ENCODE results near the gene AIPL1.
"Not testable (repeated sequence)": the region's sequence is repeated elsewhere in the genome, so short reads cannot be mapped to it uniquely, and the experiment has no call there.

Gene AIPL1

GRCh38 chr17:6435051-6435450 is at the start of gene AIPL1:
Gene AIPL1, minus strand, starts transcription at chr17:6435121. Its CDS starts 17 bp downstream, at chr17:6435104.
- DNase-seq (ENCODE audit: extremely low read depth in 1 of 2, low read depth in 1 of 2) = no peak

GRCh38 chr17:6483507-6483906 is 48.6 kb upstream of the AIPL1 start:
- no peak for DNase-seq (ENCODE audit: extremely low read depth in 1 of 2, low read depth in 1 of 2)

- DNase-seq (ENCODE audit: extremely low read depth in 1 of 2, low read depth in 1 of 2) = not testable (repeated sequence)
These were observed 47.9 kb upstream of the AIPL1 start for GRCh38 chr17:6482796-6483195.

- no peak for DNase-seq (ENCODE audit: extremely low read depth in 1 of 2, low read depth in 1 of 2)
These were observed 47.2 kb upstream of the AIPL1 start for GRCh38 chr17:6482105-6482455.

GRCh38 chr17:6480303-6480675 is 45.4 kb upstream of the AIPL1 start:
- no peak for DNase-seq (ENCODE audit: extremely low read depth in 1 of 2, low read depth in 1 of 2)

GRCh38 chr17:6479622-6480302 is 44.8 kb upstream of the AIPL1 start:
- no peak for DNase-seq (ENCODE audit: extremely low read depth in 1 of 2, low read depth in 1 of 2)

- DNase-seq (ENCODE audit: extremely low read depth in 1 of 2, low read depth in 1 of 2) = no peak
These were observed 43.6 kb upstream of the AIPL1 start for GRCh38 chr17:6478486-6478885.

GRCh38 chr17:6477831-6478383 is 43.0 kb upstream of the AIPL1 start:
- DNase-seq (ENCODE audit: extremely low read depth in 1 of 2, low read depth in 1 of 2) = no peak

GRCh38 chr17:6476810-6477179 is 41.9 kb upstream of the AIPL1 start:
- no peak for DNase-seq (ENCODE audit: extremely low read depth in 1 of 2, low read depth in 1 of 2)

GRCh38 chr17:6476076-6476809 is 41.3 kb upstream of the AIPL1 start:
- DNase-seq (ENCODE audit: extremely low read depth in 1 of 2, low read depth in 1 of 2) = no peak

GRCh38 chr17:6475411-6475810 is 40.5 kb upstream of the AIPL1 start:
- no peak for DNase-seq (ENCODE audit: extremely low read depth in 1 of 2, low read depth in 1 of 2)

GRCh38 chr17:6474906-6475305 is 40.0 kb upstream of the AIPL1 start:
- DNase-seq (ENCODE audit: extremely low read depth in 1 of 2, low read depth in 1 of 2) = no peak

- no peak for DNase-seq (ENCODE audit: extremely low read depth in 1 of 2, low read depth in 1 of 2)
These were observed 39.5 kb upstream of the AIPL1 start for GRCh38 chr17:6474376-6474775.

- peak; percentile 19 to 46 for DNase-seq (ENCODE audit: extremely low read depth in 1 of 2, low read depth in 1 of 2)
These were observed 38.3 kb upstream of the AIPL1 start for GRCh38 chr17:6473128-6473767.

- DNase-seq (ENCODE audit: extremely low read depth in 1 of 2, low read depth in 1 of 2) = no peak
These were observed 37.6 kb upstream of the AIPL1 start for GRCh38 chr17:6472517-6472916.

- no peak for DNase-seq (ENCODE audit: extremely low read depth in 1 of 2, low read depth in 1 of 2)
These were observed 36.9 kb upstream of the AIPL1 start for GRCh38 chr17:6471531-6472465.

GRCh38 chr17:6470751-6471521 is 36.0 kb upstream of the AIPL1 start:
- DNase-seq (ENCODE audit: extremely low read depth in 1 of 2, low read depth in 1 of 2) = no peak

GRCh38 chr17:6470146-6470718 is 35.3 kb upstream of the AIPL1 start:
- DNase-seq (ENCODE audit: extremely low read depth in 1 of 2, low read depth in 1 of 2) = no peak

GRCh38 chr17:6468051-6468790 is 33.3 kb upstream of the AIPL1 start:
- DNase-seq (ENCODE audit: extremely low read depth in 1 of 2, low read depth in 1 of 2) = no peak

All from activated CD8-positive, alpha-beta memory T cell treated with anti-CD3 and anti-CD28 coated beads for 1 hour (primary cell).